Measurements from ENCODE around the gene NPTN.
A peak's percentile ranks its signal among the peaks of the same experiment; 100 is the strongest.
"Not testable (repeated sequence)": the region's sequence is repeated elsewhere in the genome, so short reads cannot be mapped to it uniquely, and the experiment has no call there.

The NPTN gene

GRCh38 chr15:73633111-73633990 is at the start of gene NPTN:
TSS of gene NPTN (minus strand) at chr15:73633389. CDS start at chr15:73633215, 174 bp downstream.
- DNase-seq, result peak; percentile 98

GRCh38 chr15:73682600-73683090 is 49.5 kb upstream of the NPTN start:
- DNase-seq, result no peak

- no peak for DNase-seq
Observed at GRCh38 chr15:73681856-73682599, 48.8 kb upstream of the NPTN start.

GRCh38 chr15:73681063-73681462 is 47.9 kb upstream of the NPTN start:
- no peak for DNase-seq

- DNase-seq, result no peak
Observed at GRCh38 chr15:73680549-73680948, 47.4 kb upstream of the NPTN start.

- no peak for DNase-seq
Observed at GRCh38 chr15:73679964-73680363, 46.8 kb upstream of the NPTN start.

GRCh38 chr15:73679180-73679579 is 46.0 kb upstream of the NPTN start:
- no peak for DNase-seq

- no peak for DNase-seq
Observed at GRCh38 chr15:73678498-73678897, 45.3 kb upstream of the NPTN start.

- DNase-seq, result no peak
Observed at GRCh38 chr15:73677733-73678132, 44.5 kb upstream of the NPTN start.

- DNase-seq, result peak; percentile 24
Observed at GRCh38 chr15:73677146-73677607, 44.0 kb upstream of the NPTN start.

GRCh38 chr15:73674587-73674986 is 41.4 kb upstream of the NPTN start:
- DNase-seq, result no peak

- no peak for DNase-seq
Observed at GRCh38 chr15:73660455-73660854, 27.3 kb upstream of the NPTN start.

GRCh38 chr15:73658645-73659044 is 25.5 kb upstream of the NPTN start:
- DNase-seq, result no peak

- no peak for DNase-seq
Observed at GRCh38 chr15:73655724-73656123, 22.5 kb upstream of the NPTN start.

- DNase-seq, result no peak
Observed at GRCh38 chr15:73654659-73655058, 21.5 kb upstream of the NPTN start.

GRCh38 chr15:73650416-73651126 is 17.4 kb upstream of the NPTN start:
- no peak for DNase-seq

GRCh38 chr15:73648014-73648295 is 14.8 kb upstream of the NPTN start:
- DNase-seq, result no peak

GRCh38 chr15:73647259-73648013 is 14.2 kb upstream of the NPTN start:
- no peak for DNase-seq

- not testable (repeated sequence) for DNase-seq
Observed at GRCh38 chr15:73639464-73639863, 6.3 kb upstream of the NPTN start.

- DNase-seq, result no peak
Observed at GRCh38 chr15:73637527-73637926, 4.3 kb upstream of the NPTN start.

- no peak for DNase-seq
Observed at GRCh38 chr15:73633991-73634495, 854 bp upstream of the NPTN start.

- no peak for DNase-seq
Observed at GRCh38 chr15:73632670-73633058, 525 bp downstream of the NPTN start.
